Ectodermal cell (in vitro differentiated cells): ENCODE results near the gene KCNIP2. TPM values are rescaled to one million over a fixed set of nuclear protein-coding genes. Genes with fewer than 3 reads are reported as not detected.

ENCODE experiments used
- H3K27ac ChIP-seq: 2 replicates; pipeline ENCODE4 v1.7.0; 2013; ENCODE audit warnings: mild to moderate bottlenecking, low read depth, low read length; ENCODE audit not compliant: insufficient read depth, poor library complexity, severe bottlenecking
- H3K27me3 ChIP-seq: 2 replicates; pipeline ENCODE4 v1.7.0; 2013; ENCODE audit warnings: mild to moderate bottlenecking, low read length; ENCODE audit not compliant: insufficient read depth, control insufficient read depth, poor library complexity, severe bottlenecking
- H3K36me3 ChIP-seq: one replicate; pipeline ENCODE4 v1.7.0; 2013; ENCODE audit warnings: low read length; ENCODE audit not compliant: control insufficient read depth, insufficient read depth
- H3K4me1 ChIP-seq: one replicate; pipeline ENCODE4 v1.7.0; 2013; ENCODE audit warnings: low read length; ENCODE audit not compliant: control insufficient read depth, insufficient read depth
- H3K4me3 ChIP-seq: 2 replicates; pipeline ENCODE4 v1.7.0; 2013; ENCODE audit warnings: low read depth, low read length, control low read depth; ENCODE audit not compliant: insufficient read depth
- H3K9me3 ChIP-seq: 2 replicates; pipeline ENCODE4 v1.7.0; 2013; ENCODE audit warnings: mild to moderate bottlenecking, low read length, moderate library complexity; ENCODE audit not compliant: control insufficient read depth
- WGBS, 2 experiments: methylation state at CpG; one replicate each; pipeline ENCODE4 v1.1.7; 2013; ENCODE audit warnings: missing lambda C conversion rate in 2 of 2; 5-methylcytosine and 5-hydroxymethylcytosine counted together
- polyA plus RNA-seq, 4 experiments: library from polyadenylated mRNA; stranded (reverse); fragments of 50-300 nt; gene quantifications; one replicate each; pipeline ENCODE4 v1.2.3, GENCODE V29; 2013

KCNIP2 gene
- polyA plus RNA-seq (2013, experiment 1 of 4) = 9.7 TPM
- 9.2 TPM for polyA plus RNA-seq (2013, experiment 2 of 4)
- polyA plus RNA-seq (2013, experiment 3 of 4) = 7.5 TPM
- 11.9 TPM for polyA plus RNA-seq (2013, experiment 4 of 4)

DNA sequence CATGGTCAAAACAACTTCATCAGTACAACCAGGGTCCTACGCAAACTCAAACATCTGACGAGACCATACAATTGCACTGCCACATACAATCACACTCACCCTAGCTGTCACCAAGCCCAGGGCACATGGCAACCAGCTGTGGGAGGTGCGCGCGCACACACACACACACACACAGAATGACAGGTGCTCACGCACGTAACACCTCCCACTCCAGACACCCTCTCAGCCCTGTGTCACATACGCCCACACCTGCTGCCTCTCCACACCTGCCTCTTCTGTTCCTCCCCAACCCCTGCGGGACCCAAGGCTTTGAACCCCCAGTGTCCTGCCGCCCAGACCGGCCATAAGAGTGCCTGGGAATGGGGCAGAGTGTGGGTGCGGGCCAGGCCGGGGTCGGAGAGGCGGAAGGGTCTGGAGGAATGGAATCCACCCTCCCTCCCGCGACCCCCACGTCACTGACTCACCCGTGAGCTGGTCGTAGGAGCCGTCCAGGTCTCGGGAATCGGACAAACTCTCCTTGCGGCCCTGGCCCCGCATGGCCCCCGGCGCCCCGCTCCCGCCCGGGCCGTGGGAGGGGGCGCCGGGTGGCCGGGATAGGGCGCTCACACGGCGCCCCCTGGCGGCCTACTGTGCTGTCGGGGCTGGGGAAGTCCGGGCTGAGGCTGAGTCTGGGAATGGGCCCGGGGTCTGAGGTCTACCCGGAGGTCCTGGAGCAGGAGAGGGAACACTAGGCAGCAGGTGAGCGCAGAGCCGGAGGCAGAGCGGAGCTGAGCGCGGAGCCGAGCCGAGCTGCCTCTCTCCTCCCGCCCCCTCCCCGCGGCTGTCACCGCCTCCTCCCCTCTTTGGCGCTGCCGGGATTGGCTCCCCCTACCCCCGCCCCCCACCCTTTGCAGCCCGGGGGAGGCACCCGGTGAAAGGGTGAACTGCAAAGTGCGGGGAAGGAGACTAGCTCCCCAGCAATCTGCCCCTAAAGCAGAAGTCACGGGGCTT lies at the start of gene KCNIP2:
KCNIP2 (minus strand) TSS at position 769 of the 990 bp plus-strand sequence; CDS start at position 537, 232 bp downstream.
- Histone ChIP-seq H3K36me3 (no peaks in the 10 kb centered on the region), H3K27ac (no peak within 1 kb of the TSS), H3K9me3 (no peaks in the 10 kb centered on the region), H3K4me1 (peaks cover 33% of the 10 kb centered on the region), H3K27me3 (peaks cover 35% of the 10 kb centered on the region), H3K4me3 (peak within 1 kb of the TSS; percentile 28)
- 19% methylated on average over 53 to 57 of the region's 60 CpGs for WGBS, 2 experiments

DNA sequence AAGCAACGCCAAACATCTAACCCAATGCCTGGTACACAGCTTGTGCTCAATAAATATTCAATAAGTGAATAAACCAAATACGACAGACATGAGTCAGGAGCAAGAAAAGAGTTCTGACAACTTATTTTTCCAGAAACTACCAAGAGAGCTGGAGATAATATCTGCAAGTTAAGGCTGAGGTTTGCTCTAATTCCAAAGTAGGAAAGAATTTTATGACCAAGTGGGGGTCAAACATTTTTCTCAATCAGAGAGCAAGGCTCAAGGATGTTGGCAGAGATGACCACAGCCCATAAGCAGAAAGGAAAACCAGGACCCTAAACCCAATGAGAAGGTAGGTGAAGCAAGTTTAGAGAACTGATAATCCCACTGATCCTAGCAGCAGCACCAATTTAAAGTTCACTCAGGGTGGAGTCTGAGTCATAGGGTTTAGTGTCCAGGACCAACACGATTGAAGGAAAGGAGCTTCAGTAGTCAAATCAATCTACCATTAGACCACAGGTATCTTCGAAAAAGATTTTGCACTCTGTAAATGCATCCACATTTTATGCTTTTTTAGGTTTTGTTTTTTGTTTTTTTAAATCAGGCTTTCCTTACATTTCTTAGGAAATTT lies 49.3 kb upstream of the KCNIP2 start:
- no peaks in the 10 kb centered on the region for H3K36me3 ChIP-seq
- H3K9me3 ChIP-seq = no peaks in the 10 kb centered on the region
- H3K27me3 ChIP-seq = no peaks in the 10 kb centered on the region
- 93% methylated on average over 3 of the region's 4 CpGs for WGBS, 2 experiments
- H3K27ac ChIP-seq = no peak overlapping the region
- H3K4me1 ChIP-seq = peaks cover 16% of the 10 kb centered on the region
- H3K4me3 ChIP-seq = no peak overlapping the region

DNA sequence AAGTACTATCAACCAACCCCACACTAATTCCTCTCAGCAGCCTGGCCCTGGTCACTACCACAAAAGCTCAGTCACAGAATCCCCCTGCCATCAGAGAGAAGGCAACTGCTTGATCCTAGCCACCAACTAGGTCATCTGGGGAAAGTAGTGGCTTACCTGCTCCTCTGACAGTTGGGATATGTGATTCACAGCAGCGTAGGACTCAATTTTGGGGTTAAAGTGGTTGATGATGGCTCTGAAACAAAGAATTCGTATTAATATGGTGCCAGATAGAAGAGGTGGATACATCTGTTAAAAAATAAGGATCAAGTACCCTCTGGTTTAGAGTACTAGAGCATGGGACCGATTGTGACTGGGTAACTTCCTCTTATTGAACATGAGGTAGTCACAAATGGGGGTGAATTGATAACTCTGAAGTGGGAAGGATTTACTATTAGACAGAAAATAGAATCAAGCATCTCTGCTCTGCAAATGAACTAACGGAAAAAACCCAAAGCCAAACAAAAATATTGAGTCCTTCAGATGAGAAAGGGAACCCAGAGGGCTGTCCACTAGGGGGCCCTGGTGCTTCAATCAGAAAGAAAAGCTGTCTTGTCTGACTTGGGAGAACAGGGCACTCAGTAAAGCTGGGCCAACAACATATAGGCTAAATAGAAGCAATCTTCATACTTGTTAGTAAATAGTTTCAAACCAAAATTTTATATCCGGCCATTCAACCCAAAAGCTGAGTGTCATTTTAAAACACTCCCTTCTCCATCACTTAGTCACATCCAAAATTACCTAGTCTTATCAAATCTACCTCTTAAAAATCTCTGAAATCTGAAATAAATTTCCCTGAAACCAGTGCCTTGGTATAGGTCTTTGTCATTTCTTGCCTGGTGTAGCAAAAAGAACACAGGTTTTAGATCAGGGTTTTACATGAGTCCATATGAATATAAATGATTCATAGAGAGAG lies 45.9 kb upstream of the KCNIP2 start:
- Histone ChIP-seq H3K4me3 (no peak overlapping the region), H3K36me3 (no peaks in the 10 kb centered on the region), H3K27ac (no peak overlapping the region), H3K9me3 (no peaks in the 10 kb centered on the region), H3K27me3 (no peaks in the 10 kb centered on the region), H3K4me1 (peaks cover 8% of the 10 kb centered on the region)
- WGBS, 2 experiments = 54 to 55% methylated on average over 5 of the region's 5 CpGs

DNA sequence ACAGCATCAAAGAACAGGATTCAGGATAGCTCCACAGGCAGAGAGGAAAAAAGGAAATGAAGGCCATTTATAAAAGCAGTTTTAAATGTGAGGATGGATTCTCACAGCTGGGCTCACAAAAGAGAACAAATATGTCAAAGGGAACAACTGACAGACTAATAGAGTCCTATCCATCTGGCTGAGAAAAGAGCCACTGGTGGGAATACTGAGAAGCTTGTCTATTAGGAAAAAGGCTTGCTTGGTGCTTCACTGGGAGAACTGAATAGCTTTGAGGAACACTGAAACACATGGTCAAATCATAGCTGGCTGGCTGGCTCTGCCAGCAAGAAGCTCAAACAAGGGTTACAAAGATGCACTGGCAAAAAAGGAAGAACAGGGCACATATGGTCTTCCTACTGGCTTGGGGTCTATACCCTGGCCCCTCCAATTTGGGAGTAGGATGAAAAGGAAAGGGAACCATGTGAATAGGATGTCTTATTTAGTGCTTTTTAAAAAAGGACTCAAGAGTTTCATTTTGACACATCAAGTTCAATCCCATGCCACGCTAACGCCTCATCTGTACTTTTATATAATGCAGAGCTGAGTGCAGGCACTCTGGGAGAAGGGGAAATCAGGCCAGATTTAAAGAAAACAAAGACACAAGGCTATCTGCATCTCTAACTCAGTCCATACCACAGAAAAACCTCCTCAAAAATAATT lies 44.8 kb upstream of the KCNIP2 start:
- 98 to 100% methylated on average over 2 of the region's 2 CpGs for WGBS, 2 experiments
- H3K9me3 ChIP-seq = no peaks in the 10 kb centered on the region
- no peaks in the 10 kb centered on the region for H3K27me3 ChIP-seq
- H3K27ac ChIP-seq = no peak overlapping the region
- H3K36me3 ChIP-seq = no peaks in the 10 kb centered on the region
- H3K4me1 ChIP-seq = peaks cover 3% of the 10 kb centered on the region
- H3K4me3 ChIP-seq = no peak overlapping the region

DNA sequence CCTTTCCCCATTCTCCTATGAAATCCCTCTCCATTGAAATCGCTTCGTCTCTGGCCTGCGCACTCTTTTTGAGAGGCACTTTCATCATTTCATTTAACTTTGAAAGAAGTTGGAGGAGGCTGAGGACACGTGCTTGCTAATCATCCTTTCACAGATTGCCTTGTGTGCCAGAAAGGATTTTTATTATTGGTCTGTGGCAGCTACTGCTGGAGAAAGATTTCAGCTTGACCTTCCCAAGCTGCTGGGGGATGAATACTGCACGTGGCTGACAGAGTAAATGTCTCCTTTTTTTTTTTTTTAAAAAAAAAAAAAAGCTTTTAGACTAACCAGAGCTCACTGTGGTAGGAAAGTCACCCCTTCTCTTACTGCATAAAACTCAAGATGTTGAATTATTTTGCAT lies 44.2 kb upstream of the KCNIP2 start:
- Histone ChIP-seq H3K9me3 (no peaks in the 10 kb centered on the region), H3K36me3 (no peaks in the 10 kb centered on the region), H3K27ac (no peak overlapping the region), H3K4me1 (no peaks in the 10 kb centered on the region), H3K27me3 (no peaks in the 10 kb centered on the region), H3K4me3 (no peak overlapping the region)
- 89 to 90% methylated on average over 4 to 5 of the region's 5 CpGs for WGBS, 2 experiments

DNA sequence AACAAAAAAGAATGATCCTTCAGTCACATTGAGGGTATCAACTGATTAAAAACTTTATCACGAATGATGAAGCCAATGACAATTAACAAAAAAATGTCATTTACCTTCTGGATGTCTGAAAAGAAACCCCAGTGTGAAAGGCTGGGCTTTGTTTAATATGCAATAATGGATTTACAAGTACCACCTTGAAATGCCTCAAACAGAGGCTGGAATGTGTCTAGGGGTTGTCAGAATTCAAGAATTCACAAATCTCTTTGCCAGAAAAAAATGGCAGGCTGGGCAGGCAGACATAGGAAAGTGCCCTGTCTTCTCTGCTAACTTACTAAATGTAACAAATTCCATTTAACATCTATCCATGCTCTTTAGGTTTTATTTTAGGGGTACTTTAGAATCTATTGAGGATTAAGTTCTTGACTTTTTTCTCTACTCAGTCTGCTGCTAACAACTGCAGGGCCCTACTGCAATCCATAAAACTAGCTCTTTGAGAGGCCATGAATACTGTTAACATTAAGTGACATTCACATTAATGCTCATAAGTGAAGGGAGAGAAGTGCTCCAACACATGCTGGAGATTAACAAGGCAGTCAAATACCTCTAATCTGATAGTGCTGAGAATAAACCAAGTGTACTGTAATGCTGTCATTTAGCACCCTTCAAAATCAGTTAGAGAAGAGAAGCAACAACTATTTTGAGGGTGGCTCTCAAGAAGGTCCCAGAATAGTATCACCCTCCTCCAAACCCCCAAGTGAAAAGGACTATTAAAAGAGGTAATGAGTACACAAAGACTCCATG lies 43.1 kb upstream of the KCNIP2 start:
- 100% methylated on average over 1 of the region's 1 CpG for WGBS, 2 experiments
- Histone ChIP-seq H3K4me3 (no peak overlapping the region), H3K27ac (no peak overlapping the region)

DNA sequence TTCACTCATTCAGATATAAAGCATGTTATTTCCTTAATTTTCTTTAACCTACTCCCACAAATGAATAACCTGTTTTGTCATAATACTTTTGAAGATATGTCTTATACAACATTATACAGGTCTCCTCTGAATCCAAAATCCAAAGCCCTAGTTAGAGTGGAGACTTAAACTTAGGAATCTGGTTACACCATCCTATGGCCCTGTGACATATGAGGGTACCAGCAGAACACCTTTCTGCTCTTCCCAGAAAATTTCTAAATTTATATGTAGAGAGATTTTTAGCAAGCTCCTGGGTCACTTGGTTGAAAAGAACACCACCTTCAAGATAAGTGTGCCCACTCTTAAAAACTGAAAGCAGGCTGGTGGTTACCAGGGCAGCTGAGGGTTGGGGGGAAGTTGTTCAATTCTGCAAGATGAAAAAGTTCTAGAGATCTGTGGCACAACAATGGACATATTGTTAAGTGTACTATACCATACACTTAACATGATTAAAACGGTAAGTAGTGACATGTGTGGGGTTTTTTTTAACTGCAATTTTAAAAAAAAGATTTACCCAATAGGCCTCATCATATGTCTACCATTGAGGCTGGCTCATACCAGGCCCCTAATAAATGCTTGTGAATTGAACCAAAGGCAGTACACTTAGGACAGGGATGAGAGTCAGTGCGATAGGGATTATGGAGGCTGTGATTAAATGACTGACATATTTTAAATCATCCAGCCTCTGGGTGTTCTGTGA lies 37.6 kb upstream of the KCNIP2 start:
- Histone ChIP-seq H3K27me3 (no peaks in the 10 kb centered on the region), H3K9me3 (no peaks in the 10 kb centered on the region), H3K4me1 (peaks cover 6% of the 10 kb centered on the region), H3K27ac (no peak overlapping the region), H3K36me3 (no peaks in the 10 kb centered on the region), H3K4me3 (no peak overlapping the region)
- WGBS, 2 experiments = 96 to 100% methylated on average over 1 to 2 of the region's 2 CpGs

More for the DNA sequence above, 43.1 kb upstream of the KCNIP2 start:
- H3K9me3 ChIP-seq = no peaks in the 10 kb centered on the region
- H3K36me3 ChIP-seq = no peaks in the 10 kb centered on the region
- no peaks in the 10 kb centered on the region for H3K27me3 ChIP-seq
- no peaks in the 10 kb centered on the region for H3K4me1 ChIP-seq

DNA sequence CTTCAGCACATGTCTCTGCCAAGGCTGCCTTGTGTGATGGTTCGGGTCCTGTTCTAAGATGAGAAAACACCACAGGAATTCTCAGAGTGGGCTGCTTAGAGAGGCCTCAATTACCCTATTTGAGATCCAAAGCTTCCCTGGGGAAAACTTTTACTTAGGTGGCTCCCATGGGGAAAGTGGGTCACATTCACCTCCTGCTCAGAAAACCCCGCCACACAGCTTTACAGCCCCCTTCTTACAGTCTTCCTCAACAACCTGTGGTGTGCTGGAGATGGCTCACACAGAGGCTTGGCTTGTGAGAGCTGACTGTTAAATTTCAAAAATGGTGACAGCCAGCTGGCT lies 36.6 kb upstream of the KCNIP2 start:
- Histone ChIP-seq H3K4me3 (no peak overlapping the region), H3K27ac (no peak overlapping the region), H3K36me3 (no peaks in the 10 kb centered on the region), H3K9me3 (no peaks in the 10 kb centered on the region), H3K4me1 (peaks cover 6% of the 10 kb centered on the region), H3K27me3 (no peaks in the 10 kb centered on the region)
- WGBS, 2 experiments = 90 to 95% methylated on average over 2 of the region's 2 CpGs
